SIG-M5 (cell line): ENCODE results near the gene TMPRSS6.

Experiments used
- DNase-seq: peaks from one replicate; lab custom pipeline; 2025; lab: John Stamatoyannopoulos, UW

The TMPRSS6 gene

DNA sequence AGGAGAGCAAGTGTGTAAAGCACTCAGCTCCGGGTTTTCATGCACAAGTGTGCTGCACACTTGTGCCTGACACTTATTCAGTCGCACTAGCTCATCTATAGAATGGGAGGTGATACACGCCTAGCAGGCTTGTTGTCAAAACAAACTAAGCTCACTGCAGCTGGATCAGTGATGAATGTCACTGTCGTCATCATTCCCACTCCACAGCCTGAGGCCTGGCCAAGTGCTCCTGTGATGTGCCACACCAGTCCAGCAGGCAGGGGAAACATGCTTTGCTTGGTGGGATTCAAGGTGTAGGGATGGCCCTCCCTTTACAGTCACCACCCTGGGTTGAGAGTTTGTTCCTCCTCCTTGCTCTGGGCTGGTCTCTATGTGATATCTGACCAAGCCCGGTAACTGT is 83.2 kb downstream of the TMPRSS6 start:
- no peak for DNase-seq

GRCh38 chr22:37025500-37026070 is 83.9 kb downstream of the TMPRSS6 start:
- no peak for DNase-seq

DNA sequence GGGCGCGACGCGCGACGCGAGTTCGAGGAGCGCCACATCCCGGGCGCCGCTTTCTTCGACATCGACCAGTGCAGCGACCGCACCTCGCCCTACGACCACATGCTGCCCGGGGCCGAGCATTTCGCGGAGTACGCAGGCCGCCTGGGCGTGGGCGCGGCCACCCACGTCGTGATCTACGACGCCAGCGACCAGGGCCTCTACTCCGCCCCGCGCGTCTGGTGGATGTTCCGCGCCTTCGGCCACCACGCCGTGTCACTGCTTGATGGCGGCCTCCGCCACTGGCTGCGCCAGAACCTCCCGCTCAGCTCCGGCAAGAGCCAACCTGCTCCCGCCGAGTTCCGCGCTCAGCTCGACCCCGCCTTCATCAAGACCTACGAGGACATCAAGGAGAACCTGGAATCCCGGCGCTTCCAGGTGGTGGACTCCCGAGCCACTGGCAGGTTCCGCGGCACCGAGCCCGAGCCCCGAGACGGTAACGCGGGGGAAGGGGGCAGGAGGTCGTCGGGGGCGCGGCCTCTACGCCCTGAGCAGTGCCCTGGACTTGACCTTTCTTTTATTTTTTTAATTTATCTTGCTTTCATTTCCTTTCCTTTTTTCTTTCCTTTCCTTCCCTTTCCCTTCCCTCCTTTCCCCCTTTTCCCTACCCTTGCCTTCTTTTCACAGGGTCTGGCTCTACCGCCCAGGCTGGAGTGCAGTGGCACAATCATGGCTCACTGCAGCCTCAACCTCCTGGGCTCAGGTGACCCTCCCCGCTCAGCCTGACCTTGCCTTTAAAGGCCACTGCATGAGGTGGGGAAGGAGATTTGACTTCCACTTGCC is 85.0 kb downstream of the TMPRSS6 start:
- no peak for DNase-seq

DNA sequence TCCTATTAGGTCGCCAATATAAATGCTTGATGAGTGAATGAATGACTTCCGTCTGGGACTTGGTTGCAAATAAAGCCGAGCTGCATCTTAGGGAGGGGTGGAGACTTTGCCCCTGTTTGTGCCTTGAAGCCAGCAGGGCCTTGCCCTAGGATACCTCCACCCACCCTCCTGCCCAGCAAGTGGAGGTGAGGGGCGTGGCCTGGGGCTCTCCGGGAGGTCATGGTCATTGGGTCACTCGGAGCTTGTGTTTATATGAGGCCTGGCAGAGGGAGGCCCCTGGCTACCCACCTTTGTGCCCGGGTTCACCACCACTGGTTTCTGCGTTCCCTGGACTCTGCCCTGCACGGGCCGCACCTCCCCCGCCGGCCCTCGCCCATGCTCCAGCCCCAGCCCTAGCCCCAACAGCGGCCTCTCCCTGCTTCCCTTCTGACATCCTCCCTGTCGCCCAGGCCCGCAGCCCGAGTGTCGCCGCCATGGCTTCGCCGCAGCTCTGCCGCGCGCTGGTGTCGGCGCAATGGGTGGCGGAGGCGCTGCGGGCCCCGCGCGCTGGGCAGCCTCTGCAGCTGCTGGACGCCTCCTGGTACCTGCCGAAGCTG is 85.7 kb downstream of the TMPRSS6 start:
- no peak for DNase-seq

GRCh38 chr22:37022483-37023337 is 86.8 kb downstream of the TMPRSS6 start:
- DNase-seq, result no peak

- DNase-seq, result no peak
Measured at GRCh38 chr22:37021710-37022482, 87.6 kb downstream of the TMPRSS6 start.

- DNase-seq, result no peak
Measured at GRCh38 chr22:37021041-37021440, 88.5 kb downstream of the TMPRSS6 start.

- DNase-seq, result no peak
Measured at GRCh38 chr22:37020192-37020479, 89.4 kb downstream of the TMPRSS6 start.

DNA sequence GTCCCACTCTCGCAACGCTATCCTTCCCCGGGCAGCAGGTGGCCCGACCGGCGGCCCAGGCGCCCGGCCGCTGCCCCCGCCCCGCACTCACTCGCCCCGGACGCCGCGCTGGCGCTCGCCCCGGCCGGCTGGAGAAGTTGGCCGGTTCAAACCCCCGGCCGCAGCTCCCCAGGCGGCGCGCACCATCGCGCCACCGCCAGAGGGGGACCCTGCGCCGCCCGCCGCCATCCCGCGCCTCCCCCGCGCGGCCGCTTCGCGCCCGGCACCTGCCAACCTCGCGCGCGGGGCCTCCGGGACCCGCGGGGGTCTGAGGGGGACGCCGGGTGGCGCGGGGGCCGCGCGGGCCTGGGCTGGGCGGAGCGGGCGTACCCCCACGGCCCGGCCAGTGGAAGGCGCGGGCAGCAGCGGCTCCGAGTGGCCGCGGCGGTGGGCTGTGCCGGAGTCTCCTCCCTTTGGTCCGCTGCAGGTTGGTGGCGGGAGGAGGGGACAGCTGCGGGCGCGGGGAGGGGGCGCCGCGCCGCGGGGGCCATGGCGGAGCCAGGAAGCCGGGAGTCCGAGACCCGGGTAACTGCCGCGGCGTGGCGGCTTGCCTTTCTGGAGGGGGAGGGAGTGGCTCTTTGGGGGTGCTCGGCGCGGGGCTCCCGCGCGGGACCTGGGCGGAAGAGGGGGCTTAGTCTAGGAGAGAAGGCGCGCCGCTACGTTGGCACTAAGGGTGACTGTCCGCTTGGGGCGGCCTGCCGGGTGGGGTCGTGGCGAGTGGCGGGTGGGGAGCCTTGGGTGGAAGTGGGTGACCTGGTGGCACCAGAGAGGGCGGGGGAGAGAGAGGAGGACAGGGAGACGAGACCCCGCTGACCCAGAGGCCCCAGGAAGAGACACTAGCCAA is 90.0 kb downstream of the TMPRSS6 start, which contains the start of the genes MPST and TST:
TSS of gene MPST (plus strand) at position 434 of the 883 bp plus-strand sequence. CDS start at position 529, 95 bp downstream.
TSS of gene TST (minus strand) at position 139 of the 883 bp plus-strand sequence. CDS start 715 bp downstream, outside the sequence.
- no peak for DNase-seq

- no peak for DNase-seq
Measured at GRCh38 chr22:37018815-37019308, 90.7 kb downstream of the TMPRSS6 start.

DNA sequence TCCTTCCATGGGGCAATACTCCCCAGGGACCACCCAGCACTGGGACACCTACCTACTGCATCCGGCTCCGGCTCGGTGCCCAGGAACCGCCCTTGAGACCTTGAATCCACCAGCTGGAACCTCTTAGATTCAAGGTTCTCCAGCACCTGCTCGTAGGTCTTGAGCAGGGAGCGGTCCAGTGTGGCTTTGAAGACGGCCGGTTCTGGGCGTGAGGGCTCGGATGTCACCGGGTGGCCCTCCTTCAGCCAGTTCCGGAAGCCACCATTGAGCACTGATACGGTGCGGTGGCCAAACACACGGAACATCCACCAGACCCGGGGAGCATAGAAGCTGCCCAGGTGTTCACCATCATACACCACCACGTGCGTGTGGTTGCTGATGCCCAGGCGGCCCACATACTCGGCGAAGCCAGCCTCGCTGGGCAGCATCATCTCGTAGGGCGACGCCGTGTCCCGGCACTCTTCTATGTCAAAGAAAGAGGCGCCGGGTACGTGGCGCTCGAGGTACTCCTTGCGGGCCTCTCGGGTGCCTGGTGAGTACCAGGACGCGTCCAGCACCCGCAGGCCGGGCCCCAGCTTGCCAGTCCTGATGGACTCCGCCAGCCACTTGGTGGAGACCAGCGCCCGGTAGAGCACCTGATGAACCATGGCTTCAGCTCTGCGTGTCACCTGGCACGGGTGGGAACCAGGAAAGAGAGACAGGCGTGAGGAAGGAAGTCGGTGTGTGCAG is 91.3 kb downstream of the TMPRSS6 start:
- no peak for DNase-seq

GRCh38 chr22:37017356-37017755 is 92.2 kb downstream of the TMPRSS6 start:
- DNase-seq, result no peak

GRCh38 chr22:37016134-37016910 is 93.2 kb downstream of the TMPRSS6 start:
- no peak for DNase-seq

DNA sequence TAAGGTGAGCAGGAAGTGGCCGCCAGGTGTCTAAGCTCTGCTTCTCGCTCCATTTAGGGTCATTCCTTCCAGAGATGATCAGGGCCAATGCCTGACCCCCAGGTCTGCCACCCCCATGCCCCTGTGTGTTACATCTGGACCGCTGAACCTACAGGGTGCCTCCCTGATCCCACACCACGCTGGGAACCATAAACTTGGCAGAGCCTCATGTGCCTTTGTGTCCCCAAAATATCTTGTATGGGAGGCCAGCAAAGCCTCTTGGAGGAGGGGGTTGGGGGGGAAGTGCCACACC is 94.0 kb downstream of the TMPRSS6 start:
- DNase-seq, result no peak
